Mesothelial cell of epicardium (in vitro differentiated cells): ENCODE data around the gene TTLL8. TPM values are rescaled to one million over a fixed set of nuclear protein-coding genes. Genes with fewer than 3 reads are reported as not detected.

Experiments used
- DNase-seq, 2 experiments: peaks; one replicate each; pipeline ENCODE4 v3.0.0; 2021; ENCODE audit warnings: low spot score in 2 of 2; ENCODE audit not compliant: unreplicated experiment in 2 of 2
- H3K27ac Mint-ChIP-seq: 2 replicates; pipeline ENCODE4 v1.8.0; 2021; ENCODE audit warnings: mixed read lengths
- H3K27me3 Mint-ChIP-seq: 2 replicates; pipeline ENCODE4 v1.8.0; 2021; ENCODE audit warnings: low read depth, mixed read lengths
- H3K36me3 Mint-ChIP-seq: 2 replicates; pipeline ENCODE4 v1.8.0; 2021; ENCODE audit warnings: mixed read lengths
- H3K4me1 Mint-ChIP-seq: 2 replicates; pipeline ENCODE4 v1.8.0; 2021; ENCODE audit warnings: mixed read lengths
- H3K4me3 Mint-ChIP-seq: 2 replicates; pipeline ENCODE4 v1.8.0; 2021; ENCODE audit warnings: mild to moderate bottlenecking, moderate library complexity, mixed read lengths
- H3K9me3 Mint-ChIP-seq: 2 replicates; pipeline ENCODE4 v1.8.0; 2021; ENCODE audit warnings: mixed read lengths
- total RNA-seq: library from RNA; stranded (reverse); gene quantifications from 3 replicates; pipeline ENCODE4 v1.2.1, GENCODE V29; 2021
- TF ChIP-seq, protein P1 (sequence below): fragments of 200-600 bp; sonication (generic); IDR thresholded peaks from one replicate; pipeline ENCODE4 v1.5.0; 2021; ENCODE audit warnings: antibody characterized with exemption; ENCODE audit not compliant: unreplicated experiment

Gene TTLL8
- total RNA-seq, 1 donor from 2014 or later, result 0.13 TPM

DNA sequence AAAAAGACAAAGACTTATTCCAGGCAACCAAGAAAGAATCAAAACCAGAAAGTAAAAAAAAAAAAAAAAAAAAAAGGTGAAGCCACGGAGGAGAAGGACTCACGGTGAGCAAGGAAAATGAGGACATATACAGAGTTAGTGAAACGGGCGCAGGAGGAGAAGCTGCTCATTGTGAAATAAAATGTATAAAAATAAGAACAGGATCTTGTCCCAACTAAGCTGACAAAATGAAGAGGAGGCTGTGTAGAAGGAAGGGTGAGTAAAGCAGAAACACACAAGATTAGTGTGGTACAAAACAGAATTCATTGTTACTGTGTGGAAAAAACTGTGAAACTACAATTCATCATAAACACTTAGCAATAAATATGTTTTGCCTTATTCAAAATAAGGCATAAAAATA lies 53.2 kb downstream of the TTLL8 start:
- no peak for DNase-seq
- Mint-ChIP-seq H3K27ac (no peak overlapping the region), H3K9me3 (no peaks in the 10 kb centered on the region), H3K27me3 (peaks cover 53% of the 10 kb centered on the region), H3K36me3 (no peaks in the 10 kb centered on the region), H3K4me1 (no peaks in the 10 kb centered on the region), H3K4me3 (no peak overlapping the region)
- TF ChIP-seq, protein P1, sequence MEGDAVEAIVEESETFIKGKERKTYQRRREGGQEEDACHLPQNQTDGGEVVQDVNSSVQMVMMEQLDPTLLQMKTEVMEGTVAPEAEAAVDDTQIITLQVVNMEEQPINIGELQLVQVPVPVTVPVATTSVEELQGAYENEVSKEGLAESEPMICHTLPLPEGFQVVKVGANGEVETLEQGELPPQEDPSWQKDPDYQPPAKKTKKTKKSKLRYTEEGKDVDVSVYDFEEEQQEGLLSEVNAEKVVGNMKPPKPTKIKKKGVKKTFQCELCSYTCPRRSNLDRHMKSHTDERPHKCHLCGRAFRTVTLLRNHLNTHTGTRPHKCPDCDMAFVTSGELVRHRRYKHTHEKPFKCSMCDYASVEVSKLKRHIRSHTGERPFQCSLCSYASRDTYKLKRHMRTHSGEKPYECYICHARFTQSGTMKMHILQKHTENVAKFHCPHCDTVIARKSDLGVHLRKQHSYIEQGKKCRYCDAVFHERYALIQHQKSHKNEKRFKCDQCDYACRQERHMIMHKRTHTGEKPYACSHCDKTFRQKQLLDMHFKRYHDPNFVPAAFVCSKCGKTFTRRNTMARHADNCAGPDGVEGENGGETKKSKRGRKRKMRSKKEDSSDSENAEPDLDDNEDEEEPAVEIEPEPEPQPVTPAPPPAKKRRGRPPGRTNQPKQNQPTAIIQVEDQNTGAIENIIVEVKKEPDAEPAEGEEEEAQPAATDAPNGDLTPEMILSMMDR, result no peak

GRCh38 chr22:50002791-50003190 lies 55.3 kb downstream of the TTLL8 start:
- no peaks in the 10 kb centered on the region for H3K9me3 Mint-ChIP-seq
- peaks cover 51% of the 10 kb centered on the region for H3K27me3 Mint-ChIP-seq
- H3K36me3 Mint-ChIP-seq, result no peaks in the 10 kb centered on the region
- no peak overlapping the region for H3K4me3 Mint-ChIP-seq
- H3K27ac Mint-ChIP-seq, result no peak overlapping the region
- peaks cover 6% of the 10 kb centered on the region for H3K4me1 Mint-ChIP-seq
- TF ChIP-seq, protein P1, result no peak
- DNase-seq, result no peak

DNA sequence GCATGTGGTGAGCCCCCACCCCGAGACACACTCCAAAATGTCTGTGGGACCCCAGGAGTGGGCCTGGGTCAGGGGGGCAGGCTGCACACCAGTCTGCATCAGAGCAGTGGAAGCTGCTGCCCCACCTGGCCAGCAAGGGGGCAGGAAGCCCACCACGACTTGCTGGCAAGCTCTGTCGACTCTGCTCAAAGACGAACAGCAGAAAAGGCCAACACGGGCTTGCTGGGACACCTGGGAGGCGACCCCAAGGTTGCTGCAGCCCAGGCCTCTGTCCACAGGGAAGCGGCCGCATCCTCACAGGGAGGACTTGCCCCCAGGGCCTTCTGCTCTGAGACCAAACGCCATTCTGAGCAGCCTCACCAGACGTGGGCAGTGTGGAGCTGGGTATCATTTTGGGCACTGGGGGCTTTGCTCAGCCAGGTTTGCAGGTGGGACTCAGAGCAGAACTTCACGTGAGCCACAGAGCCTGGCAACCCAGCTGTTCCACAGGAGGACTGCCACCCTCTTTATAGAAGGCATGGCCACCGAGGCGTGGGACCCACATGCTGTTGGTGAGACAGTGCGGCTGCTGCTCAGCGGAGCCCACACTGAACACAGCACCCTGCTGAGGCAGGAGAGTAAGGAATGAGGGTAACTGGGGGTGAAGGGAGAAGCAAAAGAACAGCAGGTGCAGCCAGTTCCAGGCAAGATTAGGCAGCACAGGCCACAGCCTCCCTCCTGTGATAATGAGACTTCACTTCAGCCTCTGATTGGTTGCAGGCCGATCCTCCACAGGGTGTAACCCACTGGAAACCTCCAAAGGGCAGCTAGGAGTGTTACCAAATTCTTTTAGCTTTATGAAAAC lies 56.5 kb downstream of the TTLL8 start:
- Mint-ChIP-seq H3K9me3 (no peaks in the 10 kb centered on the region), H3K27me3 (peaks cover 49% of the 10 kb centered on the region), H3K36me3 (no peaks in the 10 kb centered on the region), H3K4me3 (no peak overlapping the region), H3K27ac (no peak overlapping the region), H3K4me1 (peaks cover 6% of the 10 kb centered on the region)
- no peak for DNase-seq
- TF ChIP-seq, protein P1, result no peak

DNA sequence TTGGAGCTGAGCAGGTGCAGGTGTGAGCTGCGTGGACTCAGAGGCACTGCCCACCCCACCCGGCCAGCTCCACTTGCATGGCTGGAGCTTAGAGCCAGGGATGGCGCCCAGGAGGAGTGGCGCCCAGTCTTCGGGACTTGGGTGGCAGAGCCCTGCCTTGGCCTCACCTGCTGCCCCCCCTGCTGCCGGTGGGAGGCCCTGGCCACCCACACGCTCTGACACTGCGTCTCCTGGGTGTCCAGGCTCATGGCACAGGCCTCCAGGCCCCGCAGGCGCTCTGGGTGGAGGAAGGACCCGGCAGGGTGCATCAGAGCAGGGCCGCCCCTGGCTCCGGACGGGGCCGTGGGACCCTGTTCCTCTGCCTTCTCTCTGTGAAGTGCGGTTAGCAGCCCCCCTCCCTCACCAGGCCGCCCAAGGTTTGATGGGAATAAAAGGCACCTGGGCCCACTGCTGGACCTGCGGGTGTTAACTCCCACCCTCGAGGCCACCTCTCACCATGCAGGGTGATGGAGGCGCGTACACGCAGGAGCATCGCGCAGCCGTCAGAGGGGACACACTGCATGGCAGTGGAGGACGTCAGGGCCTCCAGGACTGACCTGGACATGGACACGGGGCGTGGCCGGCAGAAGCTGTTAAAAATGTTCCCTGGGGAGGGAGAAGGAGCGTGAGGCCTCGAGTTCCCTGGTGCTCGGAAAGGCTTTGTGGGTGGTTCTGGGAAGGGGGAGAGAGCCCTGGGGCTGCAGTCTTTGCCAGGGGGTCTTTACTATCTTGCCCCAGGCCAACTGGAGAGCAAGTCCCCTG lies 57.3 kb downstream of the TTLL8 start:
- Mint-ChIP-seq H3K27ac (no peak overlapping the region), H3K9me3 (no peaks in the 10 kb centered on the region), H3K4me1 (peaks cover 6% of the 10 kb centered on the region), H3K4me3 (no peak overlapping the region), H3K27me3 (peaks cover 49% of the 10 kb centered on the region), H3K36me3 (no peaks in the 10 kb centered on the region)
- TF ChIP-seq, protein P1, result no peak
- no peak for DNase-seq

DNA sequence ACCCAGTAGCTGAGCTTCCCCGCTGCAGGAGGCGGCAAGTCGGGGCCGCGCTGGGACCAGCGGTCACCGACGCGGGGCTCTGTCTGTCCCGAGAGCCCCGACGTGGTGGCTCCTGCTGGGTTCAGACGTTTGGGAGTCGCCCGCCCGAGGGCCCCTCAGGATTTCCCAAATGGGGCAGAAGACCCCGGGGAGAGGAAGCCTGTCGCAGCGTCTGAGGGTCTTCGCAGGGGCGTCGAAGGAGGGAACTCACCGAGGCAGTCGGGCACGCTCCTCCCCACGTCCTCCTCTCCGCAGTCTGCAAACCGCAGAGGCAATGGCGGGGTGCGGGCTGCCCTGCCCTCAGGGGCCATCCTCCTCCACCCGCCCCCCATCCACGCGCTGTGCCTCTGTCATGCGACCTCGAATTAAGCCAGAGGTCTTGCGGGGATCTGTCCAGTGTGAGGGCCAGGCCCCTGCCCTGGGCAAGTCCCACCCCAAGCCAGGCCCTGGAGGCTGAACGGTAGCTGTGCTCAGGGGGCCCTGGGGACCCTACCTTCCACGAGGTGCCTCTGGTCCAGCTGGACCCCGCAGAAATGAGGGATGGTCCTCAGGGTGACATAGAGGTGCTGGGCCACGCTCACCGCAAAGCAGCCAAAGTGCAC lies 58.0 kb downstream of the TTLL8 start:
- Mint-ChIP-seq H3K27me3 (peaks cover 47% of the 10 kb centered on the region), H3K4me1 (peaks cover 6% of the 10 kb centered on the region), H3K36me3 (no peaks in the 10 kb centered on the region), H3K4me3 (peak overlapping the region; percentile 17), H3K9me3 (no peaks in the 10 kb centered on the region), H3K27ac (no peak overlapping the region)
- no peak for DNase-seq
- TF ChIP-seq, protein P1, result no peak
